ENCODE data around the gene PRKCZ. TPM values are rescaled to one million over a fixed set of nuclear protein-coding genes. Genes with fewer than 3 reads are reported as not detected.

The PRKCZ gene
- total RNA-seq, 1 donor, result 0.72 TPM

- H3K4me1 ChIP-seq (ENCODE audit: insufficient read depth, low read length), result peaks cover 6% of the 10 kb centered on the region
- no peaks in the 10 kb centered on the region for H3K27me3 ChIP-seq (ENCODE audit: insufficient read depth, low read length)
- no peak for DNase-seq (ENCODE audit: insufficient read length, low spot score, missing footprints)
- no peaks in the 10 kb centered on the region for H3K79me2 ChIP-seq (ENCODE audit: insufficient read depth, low read length)
- H3K4me2 ChIP-seq (ENCODE audit: insufficient read depth, low read length), result no peak overlapping the region
- H2AFZ ChIP-seq (ENCODE audit: low read length), result no peak overlapping the region
- H3K36me3 ChIP-seq (ENCODE audit: insufficient read depth, low read length), result no peaks in the 10 kb centered on the region
- TF ChIP-seq CTCF (IDR thresholded peaks at IDR 0.05; ENCODE audit: extremely low read depth, low read depth, low read length), result no peak
- H3K4me3 ChIP-seq (ENCODE audit: insufficient read depth, low read length), result no peak overlapping the region
- no peak overlapping the region for H3K27ac ChIP-seq (ENCODE audit: low read depth, low read length)
- H4K20me1 ChIP-seq (ENCODE audit: insufficient read depth, low read length), result no peaks in the 10 kb centered on the region
- H3K9me3 ChIP-seq (ENCODE audit: low read depth, low read length), result no peaks in the 10 kb centered on the region
Measured at GRCh38 chr1:2184934-2185333, 134.7 kb downstream of the PRKCZ start.

DNA sequence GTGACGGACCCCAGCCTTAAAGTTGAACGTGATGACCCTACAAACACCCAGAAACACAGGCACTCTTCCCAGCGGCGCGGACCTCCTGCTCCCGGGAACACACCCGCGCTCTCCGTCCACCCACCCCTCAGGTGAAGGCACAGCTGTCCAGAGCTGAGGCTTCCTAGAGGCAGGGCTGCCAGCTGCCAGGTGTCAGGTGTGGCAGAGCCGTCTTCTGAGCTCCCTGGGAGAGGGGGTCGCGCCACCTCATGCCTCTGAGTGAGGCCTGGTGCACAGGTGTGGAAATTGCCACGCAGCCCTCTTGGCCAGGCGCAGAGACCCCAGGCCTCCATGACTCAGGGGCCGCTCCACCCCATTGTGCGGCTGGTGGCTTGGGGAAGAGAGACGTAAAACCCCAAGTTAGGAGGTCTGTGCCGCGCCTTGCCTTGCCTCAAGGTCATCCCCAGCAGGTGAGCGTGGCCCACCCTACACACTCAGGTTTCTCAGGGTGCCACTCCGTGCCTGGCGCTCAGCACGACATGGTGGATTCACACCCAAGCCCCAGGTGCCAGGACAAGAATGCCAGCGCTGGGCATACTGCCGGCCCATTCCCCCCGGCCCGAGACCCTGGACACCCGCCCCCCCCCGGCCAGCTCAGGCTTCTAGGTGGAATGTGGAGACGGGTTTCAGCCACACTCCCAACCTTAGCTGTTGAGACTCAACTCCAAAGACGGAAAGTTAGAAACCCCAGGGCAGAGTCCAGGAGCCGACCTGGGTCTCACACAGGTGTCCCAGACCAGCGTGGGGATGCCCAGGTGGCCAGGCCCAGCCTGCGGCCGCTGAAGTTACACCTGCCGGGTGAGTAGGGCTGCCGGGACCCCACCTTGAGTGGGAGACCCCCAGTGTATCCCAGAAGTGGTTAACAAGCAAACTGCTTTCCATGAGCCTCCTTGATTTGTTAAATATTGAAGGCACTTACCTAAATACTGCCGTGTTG lies 136.0 kb downstream of the PRKCZ start:
- DNase-seq (ENCODE audit: insufficient read length, low spot score, missing footprints), result no peak
- Histone ChIP-seq H3K36me3 (ENCODE audit: insufficient read depth, low read length) (no peaks in the 10 kb centered on the region), H3K4me3 (ENCODE audit: insufficient read depth, low read length) (no peak overlapping the region), H4K20me1 (ENCODE audit: insufficient read depth, low read length) (peaks cover 2% of the 10 kb centered on the region), H2AFZ (ENCODE audit: low read length) (no peak overlapping the region), H3K9me3 (ENCODE audit: low read depth, low read length) (no peaks in the 10 kb centered on the region), H3K4me1 (ENCODE audit: insufficient read depth, low read length) (peaks cover 17% of the 10 kb centered on the region), H3K4me2 (ENCODE audit: insufficient read depth, low read length) (no peak overlapping the region), H3K27ac (ENCODE audit: low read depth, low read length) (no peak overlapping the region), H3K27me3 (ENCODE audit: insufficient read depth, low read length) (no peaks in the 10 kb centered on the region), H3K79me2 (ENCODE audit: insufficient read depth, low read length) (peaks cover 10% of the 10 kb centered on the region)
- no peak for TF ChIP-seq CTCF (IDR thresholded peaks at IDR 0.05; ENCODE audit: extremely low read depth, low read depth, low read length)

- Histone ChIP-seq H3K4me1 (ENCODE audit: insufficient read depth, low read length) (peaks cover 17% of the 10 kb centered on the region), H2AFZ (ENCODE audit: low read length) (no peak overlapping the region), H3K36me3 (ENCODE audit: insufficient read depth, low read length) (no peaks in the 10 kb centered on the region), H4K20me1 (ENCODE audit: insufficient read depth, low read length) (peaks cover 2% of the 10 kb centered on the region), H3K4me2 (ENCODE audit: insufficient read depth, low read length) (no peak overlapping the region), H3K27ac (ENCODE audit: low read depth, low read length) (no peak overlapping the region), H3K9me3 (ENCODE audit: low read depth, low read length) (no peaks in the 10 kb centered on the region), H3K4me3 (ENCODE audit: insufficient read depth, low read length) (no peak overlapping the region), H3K79me2 (ENCODE audit: insufficient read depth, low read length) (peaks cover 16% of the 10 kb centered on the region), H3K27me3 (ENCODE audit: insufficient read depth, low read length) (no peaks in the 10 kb centered on the region)
- no peak for DNase-seq (ENCODE audit: insufficient read length, low spot score, missing footprints)
- TF ChIP-seq CTCF (IDR thresholded peaks at IDR 0.05; ENCODE audit: extremely low read depth, low read depth, low read length), result no peak
Measured at GRCh38 chr1:2186901-2187300, 136.7 kb downstream of the PRKCZ start.

GRCh38 chr1:2187619-2188018 lies 137.4 kb downstream of the PRKCZ start:
- Histone ChIP-seq H2AFZ (ENCODE audit: low read length) (no peak overlapping the region), H3K4me3 (ENCODE audit: insufficient read depth, low read length) (no peak overlapping the region), H4K20me1 (ENCODE audit: insufficient read depth, low read length) (peaks cover 2% of the 10 kb centered on the region), H3K9me3 (ENCODE audit: low read depth, low read length) (no peaks in the 10 kb centered on the region), H3K27me3 (ENCODE audit: insufficient read depth, low read length) (no peaks in the 10 kb centered on the region), H3K4me1 (ENCODE audit: insufficient read depth, low read length) (peaks cover 17% of the 10 kb centered on the region), H3K79me2 (ENCODE audit: insufficient read depth, low read length) (peaks cover 22% of the 10 kb centered on the region), H3K27ac (ENCODE audit: low read depth, low read length) (no peak overlapping the region), H3K4me2 (ENCODE audit: insufficient read depth, low read length) (no peak overlapping the region), H3K36me3 (ENCODE audit: insufficient read depth, low read length) (no peaks in the 10 kb centered on the region)
- DNase-seq (ENCODE audit: insufficient read length, low spot score, missing footprints), result no peak
- no peak for TF ChIP-seq CTCF (IDR thresholded peaks at IDR 0.05; ENCODE audit: extremely low read depth, low read depth, low read length)

Data from osteoblast (primary cell).